Coronary artery (tissue), 2 donors: ENCODE measurements around the gene MXI1.

Experiments used
- DNase-seq: peaks from one replicate; pipeline ENCODE4 v3.0.0-alpha.2; 2017; ENCODE audit warnings: low spot score
- H3K27ac ChIP-seq, 2 donors: fragments of 200-600 bp; sonication (generic); one replicate each; pipeline ENCODE4 v1.5.1; 2016 to 2019
- H3K4me3 ChIP-seq: fragments of 200-600 bp; sonication (generic); 2 replicates; pipeline ENCODE4 v1.5.1; 2016; ENCODE audit warnings: mild to moderate bottlenecking, moderate library complexity
- TF ChIP-seq, protein P1 (sequence below): fragments of 200-600 bp; sonication (generic); IDR thresholded peaks from one replicate; pipeline ENCODE4 v1.5.1; 2019; ENCODE audit warnings: antibody characterized with exemption

The MXI1 gene

DNA sequence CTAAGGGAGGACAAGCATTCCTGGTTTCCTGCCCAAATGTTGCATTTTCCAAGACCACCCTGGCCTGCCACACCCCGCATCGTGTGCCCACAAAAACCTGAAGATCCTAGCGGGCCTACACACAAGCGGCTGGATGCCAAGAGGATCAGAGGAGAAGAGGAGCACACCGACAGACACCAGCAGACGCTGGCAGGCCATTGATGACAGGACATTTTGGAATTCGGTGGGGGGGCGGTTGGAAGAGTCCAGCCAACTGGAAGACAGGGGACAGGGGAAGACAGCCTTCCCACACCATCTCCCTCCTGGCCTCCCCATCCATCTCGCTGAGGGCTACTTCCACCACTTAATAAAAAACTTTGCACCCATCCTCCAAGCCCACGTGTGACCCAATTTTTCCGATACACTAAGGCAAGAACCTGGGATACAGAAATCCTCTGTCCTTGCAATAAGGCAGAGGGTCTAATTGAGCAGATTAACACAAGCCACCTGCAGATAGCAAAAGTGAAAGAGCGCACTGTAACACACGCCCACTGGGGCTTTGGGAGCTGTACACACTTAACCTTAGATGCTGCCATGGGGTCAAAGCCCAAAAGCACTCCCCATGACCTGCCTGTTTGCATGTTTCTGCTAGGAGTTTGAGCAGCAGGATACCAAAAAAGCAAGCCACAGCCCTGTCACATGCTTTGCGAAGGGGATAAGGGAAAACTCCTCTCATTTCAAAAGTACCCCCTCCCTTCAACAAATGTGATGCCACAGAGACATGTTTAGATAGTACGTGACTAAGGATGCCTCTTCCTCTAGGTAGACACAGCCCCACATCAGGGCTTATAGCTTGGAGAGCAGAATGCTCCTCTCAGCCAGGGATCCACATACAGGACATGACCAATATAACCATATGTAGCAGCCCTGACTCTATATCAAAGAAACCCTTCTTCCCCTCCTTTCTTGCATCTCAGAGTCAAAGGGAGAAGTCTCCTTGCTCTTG is 110.8 kb downstream of the MXI1 start:
- TF ChIP-seq, protein P1, sequence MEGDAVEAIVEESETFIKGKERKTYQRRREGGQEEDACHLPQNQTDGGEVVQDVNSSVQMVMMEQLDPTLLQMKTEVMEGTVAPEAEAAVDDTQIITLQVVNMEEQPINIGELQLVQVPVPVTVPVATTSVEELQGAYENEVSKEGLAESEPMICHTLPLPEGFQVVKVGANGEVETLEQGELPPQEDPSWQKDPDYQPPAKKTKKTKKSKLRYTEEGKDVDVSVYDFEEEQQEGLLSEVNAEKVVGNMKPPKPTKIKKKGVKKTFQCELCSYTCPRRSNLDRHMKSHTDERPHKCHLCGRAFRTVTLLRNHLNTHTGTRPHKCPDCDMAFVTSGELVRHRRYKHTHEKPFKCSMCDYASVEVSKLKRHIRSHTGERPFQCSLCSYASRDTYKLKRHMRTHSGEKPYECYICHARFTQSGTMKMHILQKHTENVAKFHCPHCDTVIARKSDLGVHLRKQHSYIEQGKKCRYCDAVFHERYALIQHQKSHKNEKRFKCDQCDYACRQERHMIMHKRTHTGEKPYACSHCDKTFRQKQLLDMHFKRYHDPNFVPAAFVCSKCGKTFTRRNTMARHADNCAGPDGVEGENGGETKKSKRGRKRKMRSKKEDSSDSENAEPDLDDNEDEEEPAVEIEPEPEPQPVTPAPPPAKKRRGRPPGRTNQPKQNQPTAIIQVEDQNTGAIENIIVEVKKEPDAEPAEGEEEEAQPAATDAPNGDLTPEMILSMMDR = no peak

DNA sequence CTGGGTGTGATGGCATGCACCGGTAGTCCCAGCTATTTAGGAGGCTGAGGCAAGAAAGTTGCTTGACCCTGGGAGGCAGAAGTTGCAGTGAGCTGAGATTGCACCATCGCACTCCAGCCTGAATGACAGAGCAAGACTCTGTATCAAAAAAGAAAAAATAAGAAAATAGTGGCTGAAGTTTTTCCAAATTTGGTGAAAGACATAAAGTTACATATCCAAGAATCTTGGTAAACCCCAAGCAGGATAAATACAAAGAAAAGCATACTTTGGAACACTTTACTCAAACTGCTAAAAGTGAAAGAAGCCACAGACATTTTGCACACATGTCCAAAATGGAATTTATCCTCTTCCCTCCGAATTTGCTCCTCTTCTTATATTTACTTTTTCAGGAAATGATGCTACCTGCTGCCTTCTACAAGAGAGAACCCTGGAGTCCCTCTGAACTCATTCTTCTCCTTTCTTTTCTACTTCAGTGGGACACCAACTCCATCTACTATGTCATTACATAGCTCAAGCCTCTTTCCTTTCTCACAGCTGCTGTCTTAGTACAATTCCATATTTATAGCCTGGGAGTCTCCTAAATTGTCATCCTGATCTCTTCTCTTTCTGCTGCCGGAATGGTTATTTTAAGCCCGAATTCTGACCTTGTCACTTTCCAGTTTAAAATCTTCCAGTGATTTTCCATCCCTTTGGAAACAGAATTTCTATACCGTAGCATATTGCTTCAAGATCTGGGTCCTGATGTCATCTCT is 114.6 kb downstream of the MXI1 start:
- H3K27ac ChIP-seq = no peak overlapping the region
- TF ChIP-seq, protein P1 = no peak
- no peak for DNase-seq

More for the DNA sequence above, 110.8 kb downstream of the MXI1 start:
- no peak for DNase-seq
- Histone ChIP-seq H3K4me3 (no peak overlapping the region), H3K27ac (no peak overlapping the region)

DNA sequence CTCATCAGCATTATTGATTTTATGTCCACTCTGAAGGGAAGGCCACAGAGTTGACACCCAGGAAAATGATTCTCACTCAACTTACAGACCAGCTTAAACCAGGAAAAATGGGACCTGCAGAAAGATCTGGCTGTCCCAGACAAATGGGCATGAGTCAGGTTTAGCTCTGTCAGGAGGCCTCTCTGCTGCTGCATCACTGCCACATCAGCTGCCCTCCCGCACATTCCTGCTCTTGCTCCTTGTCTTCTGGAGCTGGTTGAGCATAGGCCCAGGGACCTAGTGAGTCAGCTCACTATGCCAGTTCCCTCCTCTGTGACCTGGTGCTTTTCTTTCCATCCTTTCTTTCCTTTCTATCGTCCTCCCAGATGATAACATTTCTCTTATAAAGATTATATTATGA is 116.1 kb downstream of the MXI1 start:
- TF ChIP-seq, protein P1 = no peak
- no peak for DNase-seq
- Histone ChIP-seq H3K27ac (no peak overlapping the region), H3K4me3 (no peak overlapping the region)

More for the DNA sequence above, 114.6 kb downstream of the MXI1 start:
- H3K4me3 ChIP-seq = no peak overlapping the region

DNA sequence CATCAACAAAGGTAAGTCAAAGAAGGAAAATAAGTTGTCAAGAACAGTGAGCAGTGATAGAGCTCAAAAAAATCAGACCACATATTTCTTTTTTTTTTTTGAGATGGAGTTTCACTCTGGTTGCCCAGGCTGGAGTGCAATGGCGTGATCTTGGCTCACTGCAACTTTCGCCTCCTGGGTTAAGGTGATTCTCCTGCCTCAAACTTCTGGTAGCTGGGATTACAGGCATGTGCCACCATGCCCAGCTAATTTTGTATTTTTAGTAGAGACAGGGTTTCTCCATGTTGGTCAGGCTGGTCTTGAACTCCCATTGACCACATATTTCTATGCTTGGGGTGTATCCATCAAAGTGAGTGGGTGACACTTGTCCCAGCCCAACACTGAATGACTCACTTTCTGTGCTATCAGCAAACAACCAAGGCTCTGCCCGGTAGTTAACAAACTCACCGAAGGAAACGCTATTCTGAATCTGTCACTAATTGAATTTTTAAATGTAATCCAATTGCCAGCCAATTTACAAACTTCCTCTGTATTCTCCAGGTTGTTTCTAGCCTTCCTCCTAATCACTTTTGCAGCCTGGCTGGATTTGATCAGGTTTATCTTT is 116.9 kb downstream of the MXI1 start:
- H3K27ac ChIP-seq = no peak overlapping the region
- no peak for DNase-seq
- TF ChIP-seq, protein P1 = no peak
- no peak overlapping the region for H3K4me3 ChIP-seq

DNA sequence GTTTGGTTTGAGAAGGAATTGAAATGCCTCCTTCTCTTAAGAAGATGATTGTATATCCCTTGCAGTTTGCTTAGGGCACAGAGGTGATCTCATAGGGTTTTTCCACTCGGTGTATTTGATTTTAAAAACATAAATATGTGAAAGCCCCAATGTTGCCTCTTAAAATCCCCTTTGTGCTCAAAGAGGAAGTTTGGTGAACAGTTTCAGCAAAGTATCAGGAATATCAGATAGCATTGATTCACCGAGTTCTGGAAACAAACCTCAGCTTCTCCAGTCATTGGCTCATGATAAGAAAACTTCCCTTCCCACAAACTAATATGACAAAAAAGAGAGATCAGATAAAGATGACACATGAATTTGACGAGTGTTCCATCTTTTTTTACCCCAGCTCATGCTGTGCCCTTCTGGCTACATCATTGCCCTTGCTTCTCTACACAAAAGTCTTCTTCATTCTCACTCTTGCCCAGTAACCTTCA is 117.4 kb downstream of the MXI1 start:
- no peak overlapping the region for H3K27ac ChIP-seq
- TF ChIP-seq, protein P1 = no peak
- DNase-seq = no peak
- H3K4me3 ChIP-seq = no peak overlapping the region

DNA sequence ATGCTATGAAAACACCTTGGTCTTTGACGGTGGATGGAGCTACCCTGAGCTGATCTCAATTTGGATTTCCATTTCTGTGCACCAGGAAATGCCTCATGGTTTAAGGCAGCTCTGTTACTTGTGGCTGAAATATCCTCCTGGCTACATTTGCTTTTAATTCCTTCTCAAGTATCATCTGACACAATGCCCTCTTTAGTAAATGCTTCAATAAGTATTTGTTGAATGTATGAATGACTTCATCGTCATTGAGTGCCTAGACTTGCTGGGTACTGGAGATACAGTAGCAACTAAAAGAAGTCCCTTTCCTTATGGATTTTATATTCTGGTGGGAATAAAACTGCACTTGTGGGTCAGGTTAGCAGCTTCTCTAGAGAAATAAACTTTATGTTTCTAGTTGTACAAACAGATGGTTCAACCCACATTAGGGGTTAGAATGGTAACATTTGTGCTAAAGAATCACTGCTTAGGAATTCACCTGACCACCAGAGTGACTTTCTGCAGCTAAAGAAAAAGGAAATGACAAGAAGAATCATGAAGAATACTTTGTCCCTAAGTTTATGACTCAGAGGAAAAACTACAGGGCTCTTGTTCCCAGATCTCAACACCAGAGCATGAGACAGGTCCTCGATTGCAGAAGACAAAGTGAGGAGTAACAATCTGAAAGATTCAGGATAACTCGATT is 119.1 kb downstream of the MXI1 start:
- TF ChIP-seq, protein P1 = no peak
- no peak overlapping the region for H3K27ac ChIP-seq
- no peak for DNase-seq
- H3K4me3 ChIP-seq = no peak overlapping the region
